Measurements from ENCODE around the gene GALNT13. TPM values are rescaled to one million over a fixed set of nuclear protein-coding genes. Genes with fewer than 3 reads are reported as not detected.

Gene GALNT13
- total and polyA plus RNA-seq, 3 experiments from 2014 or later: not detected

DNA sequence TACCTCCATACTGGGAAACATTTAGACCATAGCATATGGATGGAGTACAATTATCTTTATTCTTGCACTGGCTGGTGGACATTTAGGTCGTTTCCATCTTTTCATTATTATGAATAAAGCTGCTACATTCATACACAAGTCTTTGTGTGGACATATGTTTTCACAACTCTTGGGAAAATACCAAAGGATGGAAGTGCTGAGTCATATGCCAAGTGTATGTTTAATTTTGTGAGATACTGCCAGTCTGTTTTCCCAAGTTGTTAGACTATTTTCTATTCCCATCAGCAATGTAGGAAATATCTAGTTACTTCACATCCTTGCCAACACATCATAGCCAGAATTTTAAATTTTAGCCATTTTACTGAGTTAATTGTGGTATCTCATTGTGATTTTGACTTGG, 91.5 kb downstream of the GALNT13 start:
- H3K4me1 Mint-ChIP-seq: no peaks in the 10 kb centered on the region
- no peak overlapping the region for H3K4me3 Mint-ChIP-seq
- no peaks in the 10 kb centered on the region for H3K27me3 ChIP-seq (ENCODE audit: insufficient read depth, low read length, poor library complexity, severe bottlenecking)
- CTCF ChIA-PET: no interaction called here
- no peaks in the 10 kb centered on the region for H3K36me3 ChIP-seq (ENCODE audit: insufficient read depth, low read length)
- no peak overlapping the region for H3K4me3 ChIP-seq (ENCODE audit: low read length)
- H3K36me3 Mint-ChIP-seq: no peaks in the 10 kb centered on the region
- no peak overlapping the region for H3K27ac Mint-ChIP-seq
- peaks cover 4 to 32% (median 6%) of the 10 kb centered on the region in 5 donors for H3K9me3 Mint-ChIP-seq
- H3K27me3 Mint-ChIP-seq: no peaks in the 10 kb centered on the region
- no peak overlapping the region for H3K27ac ChIP-seq (ENCODE audit: low read depth, low read length)
- H3K9me3 ChIP-seq (ENCODE audit: low read length): no peaks in the 10 kb centered on the region
- no peak for DNase-seq
- H3K4me1 ChIP-seq (ENCODE audit: insufficient read depth, low read length): no peaks in the 10 kb centered on the region
- POLR2A ChIA-PET: no interaction called here

DNA sequence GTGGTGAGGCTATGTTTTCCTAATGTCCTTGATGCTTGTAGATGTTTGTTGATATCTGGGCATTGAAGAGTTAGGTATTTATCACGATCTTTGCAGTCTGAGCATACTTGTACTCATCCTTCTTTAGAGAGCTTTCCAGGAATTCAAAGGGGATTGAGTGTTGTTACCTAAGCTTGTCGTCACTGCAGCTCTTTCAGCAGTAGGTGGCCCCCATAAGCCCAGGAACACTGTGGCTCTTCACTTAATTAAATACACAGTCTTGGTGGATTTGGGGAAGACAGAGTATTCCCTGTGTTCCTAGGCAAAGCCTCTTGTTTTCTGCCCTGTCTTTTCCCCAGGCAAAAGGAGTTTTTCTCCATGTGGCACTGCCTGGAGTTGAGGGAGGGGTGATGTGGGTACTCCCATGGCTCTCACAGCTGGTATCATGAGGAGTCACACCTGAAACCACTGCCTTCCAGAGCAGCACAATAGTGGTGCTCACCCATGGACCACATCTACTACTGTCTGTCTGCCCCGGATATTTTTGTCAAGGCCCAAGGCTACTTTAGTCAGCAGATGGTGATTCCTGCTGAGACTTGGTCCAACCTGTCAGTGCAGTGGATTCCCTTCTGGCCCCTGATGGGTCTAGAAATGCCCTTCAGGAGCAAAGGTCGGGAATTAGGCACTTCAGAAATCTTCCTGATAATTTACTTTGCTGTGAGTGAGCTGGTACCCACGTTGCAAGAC, 95.7 kb downstream of the GALNT13 start:
- H3K4me1 ChIP-seq (ENCODE audit: insufficient read depth, low read length): no peaks in the 10 kb centered on the region
- H3K27me3 ChIP-seq (ENCODE audit: insufficient read depth, low read length, poor library complexity, severe bottlenecking): no peaks in the 10 kb centered on the region
- no peaks in the 10 kb centered on the region for H3K36me3 ChIP-seq (ENCODE audit: insufficient read depth, low read length)
- no peak for DNase-seq
- no peak overlapping the region for H3K4me3 ChIP-seq (ENCODE audit: low read length)
- no peak overlapping the region for H3K27ac ChIP-seq (ENCODE audit: low read depth, low read length)
- no peaks in the 10 kb centered on the region for H3K27me3 Mint-ChIP-seq
- H3K4me3 Mint-ChIP-seq: no peak overlapping the region
- no peaks in the 10 kb centered on the region for H3K36me3 Mint-ChIP-seq
- ChIA-PET CTCF (no interaction called here), POLR2A (no interaction called here)
- H3K9me3 ChIP-seq (ENCODE audit: low read length): no peaks in the 10 kb centered on the region
- H3K9me3 Mint-ChIP-seq: peaks cover 5 to 26% (median 11%) of the 10 kb centered on the region in 5 donors
- no peak overlapping the region for H3K27ac Mint-ChIP-seq
- H3K4me1 Mint-ChIP-seq: no peaks in the 10 kb centered on the region

DNA sequence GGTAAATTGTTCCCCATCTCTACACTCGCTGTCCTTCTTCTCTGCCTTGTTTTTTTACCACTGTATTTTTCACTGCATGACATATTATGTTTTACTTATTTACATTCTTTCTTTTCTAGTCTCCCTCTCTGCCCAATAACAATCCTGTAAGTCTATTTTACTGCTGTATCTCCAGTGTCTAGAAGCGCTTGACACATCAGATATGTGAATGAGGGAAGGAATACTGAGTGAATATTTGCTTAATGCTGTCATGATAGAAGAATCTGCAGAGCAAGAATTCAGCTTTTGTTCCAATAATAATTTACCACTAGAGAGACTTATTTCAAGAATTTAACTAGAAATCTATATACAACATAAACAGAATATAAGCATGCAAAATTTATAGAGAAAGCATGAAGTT, 99.5 kb downstream of the GALNT13 start:
- ChIA-PET POLR2A (no interaction called here), CTCF (no interaction called here)
- H3K9me3 ChIP-seq (ENCODE audit: low read length): no peaks in the 10 kb centered on the region
- Mint-ChIP-seq H3K4me1 (no peaks in the 10 kb centered on the region), H3K36me3 (no peaks in the 10 kb centered on the region), H3K4me3 (no peak overlapping the region), H3K9me3 (peaks cover 6 to 14% (median 10%) of the 10 kb centered on the region in 5 donors), H3K27ac (no peak overlapping the region), H3K27me3 (no peaks in the 10 kb centered on the region)
- no peaks in the 10 kb centered on the region for H3K27me3 ChIP-seq (ENCODE audit: insufficient read depth, low read length, poor library complexity, severe bottlenecking)
- no peak overlapping the region for H3K27ac ChIP-seq (ENCODE audit: low read depth, low read length)
- no peak for DNase-seq
- H3K36me3 ChIP-seq (ENCODE audit: insufficient read depth, low read length): no peaks in the 10 kb centered on the region
- H3K4me3 ChIP-seq (ENCODE audit: low read length): no peak overlapping the region
- no peaks in the 10 kb centered on the region for H3K4me1 ChIP-seq (ENCODE audit: insufficient read depth, low read length)

DNA sequence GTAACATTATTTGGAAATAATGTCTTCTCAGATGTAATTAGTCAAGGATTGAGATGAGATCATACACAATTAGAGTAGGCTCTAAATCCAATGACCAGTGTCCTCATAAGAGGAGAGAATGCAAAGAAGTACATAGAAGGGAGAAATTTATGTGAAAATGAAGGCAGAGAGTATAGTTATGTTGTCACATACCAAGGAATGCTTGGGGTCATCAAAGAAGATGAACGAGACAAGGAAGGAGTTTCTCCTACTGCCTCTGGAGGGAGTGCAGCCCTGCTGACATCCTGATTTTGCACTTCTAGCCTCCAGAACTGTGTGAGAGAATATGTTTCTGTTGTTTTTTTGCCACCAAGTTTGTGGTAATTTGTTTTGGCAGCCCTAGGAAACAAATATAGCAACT, 100.1 kb downstream of the GALNT13 start:
- Mint-ChIP-seq H3K4me1 (no peaks in the 10 kb centered on the region), H3K4me3 (no peak overlapping the region), H3K36me3 (no peaks in the 10 kb centered on the region), H3K9me3 (peaks cover 6 to 11% (median 7%) of the 10 kb centered on the region in 5 donors), H3K27ac (no peak overlapping the region), H3K27me3 (no peaks in the 10 kb centered on the region)
- no peaks in the 10 kb centered on the region for H3K9me3 ChIP-seq (ENCODE audit: low read length)
- no peak overlapping the region for H3K4me3 ChIP-seq (ENCODE audit: low read length)
- no peaks in the 10 kb centered on the region for H3K36me3 ChIP-seq (ENCODE audit: insufficient read depth, low read length)
- CTCF ChIA-PET: no interaction called here
- H3K27ac ChIP-seq (ENCODE audit: low read depth, low read length): no peak overlapping the region
- no peaks in the 10 kb centered on the region for H3K4me1 ChIP-seq (ENCODE audit: insufficient read depth, low read length)
- POLR2A ChIA-PET: no interaction called here
- no peak for DNase-seq
- H3K27me3 ChIP-seq (ENCODE audit: insufficient read depth, low read length, poor library complexity, severe bottlenecking): no peaks in the 10 kb centered on the region

DNA sequence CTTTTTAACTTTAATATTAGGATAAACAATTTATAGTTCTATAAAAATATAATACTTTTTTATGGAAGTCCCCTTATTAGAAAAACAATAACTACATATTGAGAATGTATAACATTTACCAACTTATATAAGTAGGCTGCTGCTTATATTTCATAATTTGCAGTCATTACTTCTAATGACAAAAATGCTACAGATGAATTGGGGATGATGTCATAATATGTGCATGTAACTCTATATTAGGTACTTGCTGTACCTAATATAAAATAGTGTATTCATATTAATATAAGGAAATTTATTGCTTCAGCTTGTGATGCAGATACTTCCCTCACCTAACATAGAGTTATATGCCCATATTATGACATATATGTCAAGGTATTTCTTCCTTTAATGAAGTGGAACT, 100.7 kb downstream of the GALNT13 start:
- no peak for DNase-seq

DNA sequence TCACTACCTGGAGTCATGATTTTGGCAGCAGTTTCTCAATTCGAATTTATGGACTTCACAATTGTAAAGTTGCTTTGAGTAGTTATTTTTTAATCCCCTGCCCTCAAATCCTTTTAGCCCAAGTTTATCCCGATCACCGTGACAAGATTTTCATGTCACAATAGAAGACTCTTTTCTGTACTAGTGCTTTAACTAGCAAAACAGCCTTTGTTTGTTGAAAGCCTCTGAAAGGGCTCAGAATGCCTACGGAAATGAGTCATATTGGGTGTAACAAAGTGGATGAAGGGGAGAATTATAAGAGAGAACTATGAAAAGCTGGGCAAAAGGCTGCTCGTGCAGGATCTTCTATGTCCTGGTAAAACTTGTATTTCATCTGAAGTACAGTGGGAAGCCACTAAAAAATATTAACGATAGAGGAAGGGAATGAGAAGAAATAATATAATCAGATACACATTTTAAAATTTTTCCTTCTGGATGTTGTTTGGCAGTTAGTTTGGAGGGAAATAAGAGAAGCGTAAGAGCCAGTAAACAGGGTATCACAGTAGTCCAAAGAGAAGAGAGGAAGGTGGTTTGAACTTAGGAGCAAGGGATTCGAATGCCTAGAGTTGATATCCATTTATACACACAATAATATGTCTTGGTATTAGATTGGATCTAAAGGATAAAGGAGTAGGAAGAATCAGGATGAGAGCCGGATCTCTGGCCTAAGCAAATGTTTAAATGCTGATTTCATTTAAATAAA, 114.9 kb downstream of the GALNT13 start:
- Mint-ChIP-seq H3K27me3 (no peaks in the 10 kb centered on the region), H3K36me3 (no peaks in the 10 kb centered on the region), H3K4me3 (no peak overlapping the region), H3K9me3 (peaks cover 0 to 17% (median 4%) of the 10 kb centered on the region in 5 donors), H3K27ac (no peak overlapping the region), H3K4me1 (no peaks in the 10 kb centered on the region)
- Histone ChIP-seq H3K27me3 (ENCODE audit: insufficient read depth, low read length, poor library complexity, severe bottlenecking) (no peaks in the 10 kb centered on the region), H3K27ac (ENCODE audit: low read depth, low read length) (no peak overlapping the region), H3K9me3 (ENCODE audit: low read length) (no peaks in the 10 kb centered on the region), H3K4me3 (ENCODE audit: low read length) (no peak overlapping the region), H3K4me1 (ENCODE audit: insufficient read depth, low read length) (no peaks in the 10 kb centered on the region), H3K36me3 (ENCODE audit: insufficient read depth, low read length) (no peaks in the 10 kb centered on the region)
- CTCF ChIA-PET: no interaction called here
- DNase-seq: no peak
- POLR2A ChIA-PET: no interaction called here

More for the DNA sequence above, 100.7 kb downstream of the GALNT13 start:
- Histone ChIP-seq H3K9me3 (ENCODE audit: low read length) (no peaks in the 10 kb centered on the region), H3K4me3 (ENCODE audit: low read length) (no peak overlapping the region), H3K4me1 (ENCODE audit: insufficient read depth, low read length) (no peaks in the 10 kb centered on the region), H3K27ac (ENCODE audit: low read depth, low read length) (no peak overlapping the region), H3K36me3 (ENCODE audit: insufficient read depth, low read length) (no peaks in the 10 kb centered on the region), H3K27me3 (ENCODE audit: insufficient read depth, low read length, poor library complexity, severe bottlenecking) (no peaks in the 10 kb centered on the region)
- Mint-ChIP-seq H3K27me3 (no peaks in the 10 kb centered on the region), H3K4me3 (no peak overlapping the region), H3K4me1 (no peaks in the 10 kb centered on the region), H3K27ac (no peak overlapping the region), H3K9me3 (peaks cover 4 to 11% (median 8%) of the 10 kb centered on the region in 5 donors), H3K36me3 (no peaks in the 10 kb centered on the region)
- CTCF ChIA-PET: no interaction called here
- POLR2A ChIA-PET: no interaction called here

DNA sequence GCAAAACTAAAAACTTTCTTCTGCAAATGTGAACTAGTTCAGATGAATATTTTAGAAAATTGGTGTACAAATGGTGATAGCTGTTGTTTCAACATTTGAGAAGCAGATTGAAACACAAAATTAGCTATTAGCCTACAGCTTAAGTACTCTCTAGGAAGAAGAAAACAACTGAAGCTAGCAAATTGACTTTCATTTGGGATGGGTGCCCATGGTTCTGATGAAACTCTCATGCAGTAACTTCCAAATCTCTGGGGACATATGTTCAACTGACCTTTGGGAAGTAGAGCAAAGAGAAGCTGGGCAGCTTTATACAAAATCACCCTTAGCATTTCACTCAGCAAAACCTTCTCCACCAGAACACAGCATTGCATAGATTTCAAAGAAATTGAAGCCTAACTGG, 119.0 kb downstream of the GALNT13 start:
- ChIA-PET CTCF (no interaction called here), POLR2A (no interaction called here)
- Histone ChIP-seq H3K27me3 (ENCODE audit: insufficient read depth, low read length, poor library complexity, severe bottlenecking) (no peaks in the 10 kb centered on the region), H3K4me1 (ENCODE audit: insufficient read depth, low read length) (no peaks in the 10 kb centered on the region), H3K4me3 (ENCODE audit: low read length) (no peak overlapping the region), H3K27ac (ENCODE audit: low read depth, low read length) (no peak overlapping the region), H3K36me3 (ENCODE audit: insufficient read depth, low read length) (no peaks in the 10 kb centered on the region), H3K9me3 (ENCODE audit: low read length) (no peaks in the 10 kb centered on the region)
- peaks cover 0 to 26% (median 4%) of the 10 kb centered on the region in 5 donors for H3K9me3 Mint-ChIP-seq
- H3K4me1 Mint-ChIP-seq: no peaks in the 10 kb centered on the region
- no peak for DNase-seq
- no peaks in the 10 kb centered on the region for H3K36me3 Mint-ChIP-seq
- no peak overlapping the region for H3K27ac Mint-ChIP-seq
- no peaks in the 10 kb centered on the region for H3K27me3 Mint-ChIP-seq
- H3K4me3 Mint-ChIP-seq: no peak overlapping the region

DNA sequence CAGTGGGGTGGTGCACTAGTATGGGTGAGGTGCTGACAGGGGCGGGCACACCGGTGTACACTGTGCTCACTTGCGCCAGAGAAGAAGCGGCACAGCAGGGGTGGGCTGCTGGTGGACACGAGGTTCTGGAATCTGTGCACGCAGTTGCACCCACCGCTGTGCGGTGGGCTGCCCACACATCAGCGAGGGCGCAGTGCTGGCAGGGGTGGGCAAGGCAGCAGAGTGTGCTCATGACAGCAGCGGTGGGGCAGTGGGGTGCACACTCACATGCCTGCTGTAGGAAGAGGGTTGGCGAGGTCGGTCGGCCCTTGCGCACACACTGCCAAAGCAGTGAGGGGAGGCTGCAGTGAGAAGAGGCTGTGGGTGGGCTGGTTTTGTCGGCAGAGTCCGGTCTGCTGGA, 141.8 kb downstream of the GALNT13 start:
- Mint-ChIP-seq H3K36me3 (no peaks in the 10 kb centered on the region), H3K27me3 (no peaks in the 10 kb centered on the region), H3K9me3 (peaks cover 6 to 38% (median 21%) of the 10 kb centered on the region in 5 donors), H3K27ac (no peak overlapping the region), H3K4me3 (no peak overlapping the region), H3K4me1 (no peaks in the 10 kb centered on the region)
- POLR2A ChIA-PET: no interaction called here
- no peaks in the 10 kb centered on the region for H3K4me1 ChIP-seq (ENCODE audit: insufficient read depth, low read length)
- DNase-seq: no peak
- no peaks in the 10 kb centered on the region for H3K9me3 ChIP-seq (ENCODE audit: low read length)
- no peaks in the 10 kb centered on the region for H3K36me3 ChIP-seq (ENCODE audit: insufficient read depth, low read length)
- no peak overlapping the region for H3K4me3 ChIP-seq (ENCODE audit: low read length)
- H3K27me3 ChIP-seq (ENCODE audit: insufficient read depth, low read length, poor library complexity, severe bottlenecking): no peaks in the 10 kb centered on the region
- H3K27ac ChIP-seq (ENCODE audit: low read depth, low read length): no peak overlapping the region
- CTCF ChIA-PET: no interaction called here
